Peyer's patch (tissue), 4 donors: ENCODE results near the gene HSDL2. TPM values are rescaled to one million over a fixed set of nuclear protein-coding genes. Genes with fewer than 3 reads are reported as not detected.

Source experiments
- DNase-seq, 3 donors: peaks; one replicate each; pipeline ENCODE4 v3.0.0-alpha.2; 2017 to 2019
- H3K27ac ChIP-seq, 4 donors: fragments of 200-600 bp; sonication (generic); one replicate each; pipeline ENCODE4 v1.5.1; 2016 to 2019
- H3K27me3 ChIP-seq, 2 donors: fragments of 200-600 bp; sonication (generic); one replicate each; pipeline ENCODE4 v1.5.1; 2019
- H3K36me3 ChIP-seq, 3 donors: fragments of 200-600 bp; sonication (generic); one replicate each; pipeline ENCODE4 v1.5.1; 2016 to 2019
- H3K4me1 ChIP-seq, 4 donors: fragments of 200-600 bp; sonication (generic); one replicate each; pipeline ENCODE4 v1.5.1; 2016 to 2019
- H3K4me3 ChIP-seq, 4 donors: fragments of 200-600 bp; sonication (generic); 1 replicate in 3 of 4; 2 replicates in 1 of 4; pipeline ENCODE4 v1.5.1; 2016 to 2019; ENCODE audit warnings: mild to moderate bottlenecking in 1 of 4
- H3K9me3 ChIP-seq, 4 donors: fragments of 200-600 bp; sonication (generic); one replicate each; pipeline ENCODE4 v1.5.1; 2016 to 2019; ENCODE audit warnings: mild to moderate bottlenecking in 1 of 4
- CTCF ChIP-seq, 6 experiments: fragments of 450-650 bp in 4 of 6; fragments of 200-600 bp in 2 of 6; sonication (generic) in 1 of 6; IDR thresholded peaks; one replicate each; pipeline ENCODE4 v1.5.1; 2017 to 2019; ENCODE audit warnings: antibody characterized with exemption in 6 of 6, mild to moderate bottlenecking in 3 of 6, moderate library complexity in 1 of 6
- POLR2A ChIP-seq, 2 donors: fragments of 450-650 bp; IDR thresholded peaks; one replicate each; pipeline ENCODE4 v1.5.1; 2017; ENCODE audit warnings: antibody characterized with exemption in 2 of 2, mild to moderate bottlenecking in 2 of 2, moderate library complexity in 2 of 2
- total RNA-seq, 4 donors: library from RNA; depleted of rRNA; stranded (reverse); fragments of >200 nt; gene quantifications; one replicate each; pipeline ENCODE4 v1.1.0, GENCODE V29; 2016

HSDL2 gene
- total RNA-seq, 4 donors from 2014 or later, result 23.6 to 60.7 (median 39.9) TPM

GRCh38 chr9:112520069-112520468, 140.2 kb downstream of the HSDL2 start:
- DNase-seq, result no peak
- no peaks in the 10 kb centered on the region for H3K9me3 ChIP-seq
- H3K4me1 ChIP-seq, result no peaks in the 10 kb centered on the region
- no peak overlapping the region for H3K4me3 ChIP-seq
- no peaks in the 10 kb centered on the region for H3K27me3 ChIP-seq
- TF ChIP-seq CTCF (IDR thresholded peaks at IDR 0.05), result no peak
- TF ChIP-seq POLR2A (IDR thresholded peaks at IDR 0.05), result no peak
- H3K36me3 ChIP-seq, result no peaks in the 10 kb centered on the region
- no peak overlapping the region for H3K27ac ChIP-seq

- H3K4me1 ChIP-seq, result no peaks in the 10 kb centered on the region
- no peak overlapping the region for H3K27ac ChIP-seq
- no peak overlapping the region for H3K4me3 ChIP-seq
- no peaks in the 10 kb centered on the region for H3K36me3 ChIP-seq
- H3K9me3 ChIP-seq, result no peaks in the 10 kb centered on the region
- no peaks in the 10 kb centered on the region for H3K27me3 ChIP-seq
- no peak for DNase-seq
- TF ChIP-seq CTCF (IDR thresholded peaks at IDR 0.05) (no peak), POLR2A (IDR thresholded peaks at IDR 0.05) (no peak)
Observed at GRCh38 chr9:112520656-112521055, 140.7 kb downstream of the HSDL2 start.

Other genes starting within 250 kb of the HSDL2 start
- gene SUSD1, start 204.8 kb upstream of the HSDL2 start, total RNA-seq, result 10 to 100 TPM; 10.6 to 28.9 (median 21.3) TPM
- gene PTBP3, start 46.5 kb upstream of the HSDL2 start, total RNA-seq, result 100 to 1,000 TPM in 1 of 4 donors, 10 to 100 TPM in 3; 52.1 to 126 (median 71.0) TPM
- 10 to 100 TPM; 13.1 to 17.2 (median 16.7) TPM for gene KIAA1958, start 106.7 kb downstream of the HSDL2 start, total RNA-seq